ENCODE data around the gene ZNF804A. TPM values are rescaled to one million over a fixed set of nuclear protein-coding genes. Genes with fewer than 3 reads are reported as not detected.

The ZNF804A gene
- total RNA-seq, 1 donor = 10.8 TPM

DNA sequence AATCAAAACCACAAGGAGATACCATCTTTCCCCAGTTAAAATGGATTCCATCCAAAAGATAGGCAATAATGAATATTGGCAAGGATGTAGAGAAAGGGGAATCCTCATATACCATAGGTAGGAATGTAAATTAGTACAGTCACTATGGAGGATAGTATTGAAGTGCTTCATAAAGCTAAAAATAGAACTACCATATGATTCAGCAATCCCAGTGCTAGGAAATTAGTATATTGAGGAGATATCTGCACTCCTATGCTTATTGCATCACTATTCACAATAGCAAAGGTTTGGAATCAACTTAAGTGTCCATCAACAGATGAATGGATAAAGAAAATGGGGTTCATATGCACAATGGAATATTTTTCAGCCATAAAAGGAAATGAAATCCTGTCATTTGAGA is 251.2 kb downstream of the ZNF804A start:
- H3K4me3 ChIP-seq (ENCODE audit: low read depth, low read length) = no peak overlapping the region
- DNase-seq (ENCODE audit: low read depth) = no peak
- TF ChIP-seq, protein P1, sequence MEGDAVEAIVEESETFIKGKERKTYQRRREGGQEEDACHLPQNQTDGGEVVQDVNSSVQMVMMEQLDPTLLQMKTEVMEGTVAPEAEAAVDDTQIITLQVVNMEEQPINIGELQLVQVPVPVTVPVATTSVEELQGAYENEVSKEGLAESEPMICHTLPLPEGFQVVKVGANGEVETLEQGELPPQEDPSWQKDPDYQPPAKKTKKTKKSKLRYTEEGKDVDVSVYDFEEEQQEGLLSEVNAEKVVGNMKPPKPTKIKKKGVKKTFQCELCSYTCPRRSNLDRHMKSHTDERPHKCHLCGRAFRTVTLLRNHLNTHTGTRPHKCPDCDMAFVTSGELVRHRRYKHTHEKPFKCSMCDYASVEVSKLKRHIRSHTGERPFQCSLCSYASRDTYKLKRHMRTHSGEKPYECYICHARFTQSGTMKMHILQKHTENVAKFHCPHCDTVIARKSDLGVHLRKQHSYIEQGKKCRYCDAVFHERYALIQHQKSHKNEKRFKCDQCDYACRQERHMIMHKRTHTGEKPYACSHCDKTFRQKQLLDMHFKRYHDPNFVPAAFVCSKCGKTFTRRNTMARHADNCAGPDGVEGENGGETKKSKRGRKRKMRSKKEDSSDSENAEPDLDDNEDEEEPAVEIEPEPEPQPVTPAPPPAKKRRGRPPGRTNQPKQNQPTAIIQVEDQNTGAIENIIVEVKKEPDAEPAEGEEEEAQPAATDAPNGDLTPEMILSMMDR (IDR thresholded peaks at IDR 0.05; ENCODE audit: insufficient read depth, low read depth, low read length) = no peak

DNA sequence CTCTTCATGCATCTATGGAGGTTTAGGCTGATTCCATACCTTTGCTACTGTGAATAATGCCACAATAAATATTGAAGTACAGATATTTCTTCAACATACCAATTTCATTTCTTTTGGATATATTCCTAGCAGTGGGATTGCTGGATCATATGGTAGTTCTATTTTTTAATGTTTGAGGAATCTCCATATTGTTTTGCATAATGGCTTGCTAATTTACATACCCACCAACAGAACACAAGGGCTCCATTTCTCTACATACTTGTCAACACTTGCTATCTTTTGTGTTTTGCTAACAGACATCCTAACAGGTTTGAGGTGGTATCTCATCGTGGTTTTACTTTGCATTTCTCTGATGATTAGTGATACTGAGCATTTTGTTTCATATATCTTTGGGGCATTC is 253.2 kb downstream of the ZNF804A start:
- H3K4me3 ChIP-seq (ENCODE audit: low read depth, low read length) = no peak overlapping the region
- DNase-seq (ENCODE audit: low read depth) = no peak
- TF ChIP-seq, protein P1 (IDR thresholded peaks at IDR 0.05; ENCODE audit: insufficient read depth, low read depth, low read length) = no peak

DNA sequence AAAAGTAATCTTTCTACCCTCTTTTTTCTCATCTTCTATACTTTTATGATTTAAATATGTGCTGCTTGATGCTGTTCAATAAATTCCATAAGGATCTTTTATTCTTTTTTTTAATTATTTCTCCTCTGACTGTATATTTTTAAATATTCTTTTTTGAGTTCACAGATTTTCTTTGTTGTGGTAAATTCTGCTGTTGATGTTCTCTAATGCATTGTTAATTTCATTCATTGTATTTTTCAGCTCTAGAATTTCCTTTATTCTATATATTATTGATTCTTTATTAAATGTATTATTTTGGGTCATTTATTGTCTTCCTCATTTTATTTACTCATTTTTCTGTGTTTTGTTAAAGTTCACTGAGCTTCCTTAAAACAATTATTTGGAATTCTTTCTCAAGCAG is 260.9 kb downstream of the ZNF804A start:
- TF ChIP-seq, protein P1 (IDR thresholded peaks at IDR 0.05; ENCODE audit: insufficient read depth, low read depth, low read length) = no peak
- H3K4me3 ChIP-seq (ENCODE audit: low read depth, low read length) = no peak overlapping the region
- no peak for DNase-seq (ENCODE audit: low read depth)

DNA sequence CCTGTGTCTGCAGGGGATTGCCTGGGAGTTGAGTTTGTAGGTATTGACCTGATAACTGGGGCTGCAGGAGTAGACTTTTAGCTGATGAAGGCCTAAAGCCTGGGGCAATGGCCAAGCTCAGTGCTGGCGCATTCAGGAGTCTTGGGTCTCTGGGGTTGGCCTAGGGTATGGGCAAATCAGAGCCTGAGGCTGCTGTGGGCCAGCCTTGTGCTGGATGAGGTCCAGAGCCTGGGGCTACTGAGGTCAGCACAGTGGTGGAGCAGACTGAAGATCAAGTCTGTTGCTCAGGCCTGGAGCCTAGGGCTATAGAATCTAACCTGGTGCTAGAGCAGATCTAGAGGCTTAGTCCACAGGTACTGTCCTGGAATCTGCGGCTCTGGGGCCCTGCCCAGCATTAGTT is 262.4 kb downstream of the ZNF804A start:
- no peak overlapping the region for H3K4me3 ChIP-seq (ENCODE audit: low read depth, low read length)
- TF ChIP-seq, protein P1 (IDR thresholded peaks at IDR 0.05; ENCODE audit: insufficient read depth, low read depth, low read length) = no peak
- no peak for DNase-seq (ENCODE audit: low read depth)

DNA sequence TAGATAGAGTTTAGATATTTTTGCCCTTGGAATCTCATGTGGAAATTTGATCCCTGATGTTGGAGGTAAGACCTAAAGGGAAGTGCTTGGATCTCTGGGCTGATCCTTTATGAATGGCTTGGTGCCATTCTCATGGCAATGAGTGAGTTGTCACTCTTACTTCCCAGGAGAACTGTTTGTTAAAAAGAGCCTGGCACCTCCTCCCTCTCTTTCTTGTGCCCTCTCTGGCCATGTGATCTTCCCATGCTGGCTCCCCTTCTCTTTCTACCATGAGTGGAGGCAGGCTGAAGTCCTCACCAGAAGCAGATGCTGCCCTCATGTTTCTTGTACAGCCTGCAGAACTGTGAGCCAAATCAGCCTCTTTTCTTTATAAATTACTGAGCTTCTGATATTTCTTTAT is 276.9 kb downstream of the ZNF804A start:
- no peak for DNase-seq (ENCODE audit: low read depth)
- TF ChIP-seq, protein P1 (IDR thresholded peaks at IDR 0.05; ENCODE audit: insufficient read depth, low read depth, low read length) = no peak
- no peak overlapping the region for H3K4me3 ChIP-seq (ENCODE audit: low read depth, low read length)

DNA sequence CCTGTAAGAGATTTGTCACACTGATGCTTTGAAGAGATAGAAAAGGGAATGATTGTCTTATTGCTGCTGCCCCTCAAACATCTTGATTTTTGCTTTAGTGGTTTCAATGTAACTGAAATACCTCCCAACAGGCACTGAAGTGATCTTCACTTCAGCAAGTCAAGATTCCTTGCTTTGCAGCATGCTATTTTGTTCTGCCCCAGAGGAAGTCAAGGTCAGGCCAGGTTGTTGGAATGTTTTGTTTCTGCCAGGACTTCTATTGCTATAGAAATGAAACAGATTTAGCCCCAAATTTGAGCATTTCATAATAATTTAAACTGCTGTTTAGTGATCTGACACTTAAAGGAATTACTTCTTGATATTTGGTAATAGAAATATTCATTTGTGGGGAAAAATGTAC is 277.6 kb downstream of the ZNF804A start:
- H3K4me3 ChIP-seq (ENCODE audit: low read depth, low read length) = no peak overlapping the region
- TF ChIP-seq, protein P1 (IDR thresholded peaks at IDR 0.05; ENCODE audit: insufficient read depth, low read depth, low read length) = no peak
- no peak for DNase-seq (ENCODE audit: low read depth)

DNA sequence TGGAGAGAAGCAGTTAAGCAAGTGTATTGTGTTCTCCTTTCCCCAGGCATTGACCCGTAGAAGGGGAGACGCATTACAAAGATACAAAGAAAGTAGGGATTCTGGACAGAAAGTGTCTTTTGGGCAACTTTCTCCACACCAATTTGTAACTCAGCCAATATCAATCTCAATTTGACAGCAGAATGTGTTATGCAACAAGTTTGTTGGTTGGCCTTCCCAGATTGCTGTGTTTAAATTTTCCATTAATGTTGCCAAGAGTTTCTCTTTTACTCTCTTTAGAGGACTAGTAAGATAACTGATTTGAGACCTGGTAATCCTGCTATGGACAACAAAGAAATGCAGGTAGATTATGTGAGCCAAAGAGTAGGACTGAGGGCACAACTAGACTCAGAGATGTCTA is 279.6 kb downstream of the ZNF804A start:
- H3K4me3 ChIP-seq (ENCODE audit: low read depth, low read length) = no peak overlapping the region
- TF ChIP-seq, protein P1 (IDR thresholded peaks at IDR 0.05; ENCODE audit: insufficient read depth, low read depth, low read length) = no peak

More for the DNA sequence above, 279.6 kb downstream of the ZNF804A start:
- no peak for DNase-seq (ENCODE audit: low read depth)

Data from fibroblast of villous mesenchyme (primary cell).